Measurements from ENCODE around the gene BID. TPM values are rescaled to one million over a fixed set of nuclear protein-coding genes. Genes with fewer than 3 reads are reported as not detected.

BID gene
- total RNA-seq, result 17.6 TPM
- polyA plus RNA-seq, result 10 to 100 TPM; 56.2 to 84.0 (median 71.2) TPM

GRCh38 chr22:17774206-17774925 is at the start of gene BID:
Gene BID, minus strand, starts transcription at chr22:17774469. Its CDS starts 24,353 bp downstream, at chr22:17750116.
- H3K27me3 Mint-ChIP-seq, result peaks cover 4% of the 10 kb centered on the region
- H3K27me3 ChIP-seq (ENCODE audit: control insufficient read depth, insufficient read depth, low read length), result no peaks in the 10 kb centered on the region
- H3K36me3 ChIP-seq (ENCODE audit: control insufficient read depth, insufficient read depth, low read length), result no peaks in the 10 kb centered on the region
- peak within 1 kb of the TSS; percentile 92 for H3K27ac ChIP-seq (ENCODE audit: insufficient read depth, low read length, poor library complexity, severe bottlenecking)
- peak within 1 kb of the TSS; percentile 93 to 99 (median 99) for H3K27ac Mint-ChIP-seq
- ATAC-seq (ENCODE audit: low read depth in 2 of 2), result peak; percentile 44 to 47
- H3K36me3 Mint-ChIP-seq, result peaks cover 11% of the 10 kb centered on the region
- peak within 1 kb of the TSS; percentile 62 for H3K4me3 ChIP-seq (ENCODE audit: low read depth, low read length)
- DNase-seq, result peak; percentile 38 to 55 (median 51)
- peak within 1 kb of the TSS; percentile 96 to 99 (median 97) for H3K4me3 Mint-ChIP-seq
- H3K4me1 Mint-ChIP-seq, result peaks cover 14 to 86% (median 42%) of the 10 kb centered on the region in 4 donors
- no peaks in the 10 kb centered on the region for H3K9me3 ChIP-seq (ENCODE audit: control insufficient read depth in 2 of 2, low read length in 2 of 2)
- H3K9me3 Mint-ChIP-seq, result peaks cover 0 to 3% (median 0%) of the 10 kb centered on the region in 7 donors
- peaks cover 78% of the 10 kb centered on the region for H3K4me1 ChIP-seq (ENCODE audit: control insufficient read depth, insufficient read depth, low read length, poor library complexity, severe bottlenecking)

- Mint-ChIP-seq H3K9me3 (no peaks in the 10 kb centered on the region), H3K4me3 (no peak overlapping the region), H3K4me1 (no peaks in the 10 kb centered on the region), H3K27ac (no peak overlapping the region), H3K27me3 (no peaks in the 10 kb centered on the region), H3K36me3 (peaks cover 9% of the 10 kb centered on the region)
- DNase-seq, result no peak
- no peaks in the 10 kb centered on the region for H3K27me3 ChIP-seq (ENCODE audit: control insufficient read depth, insufficient read depth, low read length)
- no peaks in the 10 kb centered on the region for H3K4me1 ChIP-seq (ENCODE audit: control insufficient read depth, insufficient read depth, low read length, poor library complexity, severe bottlenecking)
- no peak for ATAC-seq (ENCODE audit: low read depth in 2 of 2)
- no peak overlapping the region for H3K27ac ChIP-seq (ENCODE audit: insufficient read depth, low read length, poor library complexity, severe bottlenecking)
- no peak overlapping the region for H3K4me3 ChIP-seq (ENCODE audit: low read depth, low read length)
- no peaks in the 10 kb centered on the region for H3K9me3 ChIP-seq (ENCODE audit: control insufficient read depth in 2 of 2, low read length in 2 of 2)
- H3K36me3 ChIP-seq (ENCODE audit: control insufficient read depth, insufficient read depth, low read length), result peaks cover 6% of the 10 kb centered on the region
Observed at GRCh38 chr22:17823964-17824363, 49.7 kb upstream of the BID start.

GRCh38 chr22:17823226-17823625 is 49.0 kb upstream of the BID start:
- DNase-seq, result no peak
- H3K4me3 Mint-ChIP-seq, result no peak overlapping the region
- Histone ChIP-seq H3K27me3 (ENCODE audit: control insufficient read depth, insufficient read depth, low read length) (no peaks in the 10 kb centered on the region), H3K9me3 (ENCODE audit: control insufficient read depth in 2 of 2, low read length in 2 of 2) (no peaks in the 10 kb centered on the region), H3K36me3 (ENCODE audit: control insufficient read depth, insufficient read depth, low read length) (peaks cover 6% of the 10 kb centered on the region), H3K4me3 (ENCODE audit: low read depth, low read length) (no peak overlapping the region), H3K4me1 (ENCODE audit: control insufficient read depth, insufficient read depth, low read length, poor library complexity, severe bottlenecking) (no peaks in the 10 kb centered on the region), H3K27ac (ENCODE audit: insufficient read depth, low read length, poor library complexity, severe bottlenecking) (no peak overlapping the region)
- no peak for ATAC-seq (ENCODE audit: low read depth in 2 of 2)
- no peaks in the 10 kb centered on the region for H3K9me3 Mint-ChIP-seq
- H3K27ac Mint-ChIP-seq, result no peak overlapping the region
- H3K36me3 Mint-ChIP-seq, result peaks cover 9% of the 10 kb centered on the region
- no peaks in the 10 kb centered on the region for H3K4me1 Mint-ChIP-seq
- no peaks in the 10 kb centered on the region for H3K27me3 Mint-ChIP-seq

- H3K27me3 Mint-ChIP-seq, result no peaks in the 10 kb centered on the region
- Histone ChIP-seq H3K27ac (ENCODE audit: insufficient read depth, low read length, poor library complexity, severe bottlenecking) (no peak overlapping the region), H3K27me3 (ENCODE audit: control insufficient read depth, insufficient read depth, low read length) (no peaks in the 10 kb centered on the region), H3K9me3 (ENCODE audit: control insufficient read depth in 2 of 2, low read length in 2 of 2) (no peaks in the 10 kb centered on the region), H3K4me3 (ENCODE audit: low read depth, low read length) (no peak overlapping the region), H3K36me3 (ENCODE audit: control insufficient read depth, insufficient read depth, low read length) (peaks cover 6% of the 10 kb centered on the region), H3K4me1 (ENCODE audit: control insufficient read depth, insufficient read depth, low read length, poor library complexity, severe bottlenecking) (no peaks in the 10 kb centered on the region)
- DNase-seq, result no peak
- peaks cover 9% of the 10 kb centered on the region for H3K36me3 Mint-ChIP-seq
- no peak overlapping the region for H3K4me3 Mint-ChIP-seq
- H3K9me3 Mint-ChIP-seq, result no peaks in the 10 kb centered on the region
- no peaks in the 10 kb centered on the region for H3K4me1 Mint-ChIP-seq
- no peak for ATAC-seq (ENCODE audit: low read depth in 2 of 2)
- no peak overlapping the region for H3K27ac Mint-ChIP-seq
Observed at GRCh38 chr22:17822087-17822486, 47.8 kb upstream of the BID start.

GRCh38 chr22:17820879-17821439 is 46.7 kb upstream of the BID start:
- Mint-ChIP-seq H3K4me1 (no peaks in the 10 kb centered on the region), H3K36me3 (peaks cover 3% of the 10 kb centered on the region), H3K27me3 (no peaks in the 10 kb centered on the region), H3K4me3 (no peak overlapping the region), H3K27ac (no peak overlapping the region), H3K9me3 (no peaks in the 10 kb centered on the region)
- no peak overlapping the region for H3K27ac ChIP-seq (ENCODE audit: insufficient read depth, low read length, poor library complexity, severe bottlenecking)
- H3K4me3 ChIP-seq (ENCODE audit: low read depth, low read length), result no peak overlapping the region
- H3K4me1 ChIP-seq (ENCODE audit: control insufficient read depth, insufficient read depth, low read length, poor library complexity, severe bottlenecking), result no peaks in the 10 kb centered on the region
- peaks cover 13% of the 10 kb centered on the region for H3K36me3 ChIP-seq (ENCODE audit: control insufficient read depth, insufficient read depth, low read length)
- H3K27me3 ChIP-seq (ENCODE audit: control insufficient read depth, insufficient read depth, low read length), result no peaks in the 10 kb centered on the region
- ATAC-seq (ENCODE audit: low read depth in 2 of 2), result no peak
- no peaks in the 10 kb centered on the region for H3K9me3 ChIP-seq (ENCODE audit: control insufficient read depth in 2 of 2, low read length in 2 of 2)
- no peak for DNase-seq

GRCh38 chr22:17818649-17819048 is 44.4 kb upstream of the BID start:
- DNase-seq, result no peak
- Mint-ChIP-seq H3K4me1 (no peaks in the 10 kb centered on the region), H3K36me3 (peaks cover 10% of the 10 kb centered on the region), H3K9me3 (no peaks in the 10 kb centered on the region), H3K4me3 (no peak overlapping the region), H3K27ac (no peak overlapping the region), H3K27me3 (no peaks in the 10 kb centered on the region)
- Histone ChIP-seq H3K36me3 (ENCODE audit: control insufficient read depth, insufficient read depth, low read length) (peaks cover 15% of the 10 kb centered on the region), H3K9me3 (ENCODE audit: control insufficient read depth in 2 of 2, low read length in 2 of 2) (no peaks in the 10 kb centered on the region), H3K27ac (ENCODE audit: insufficient read depth, low read length, poor library complexity, severe bottlenecking) (no peak overlapping the region), H3K4me3 (ENCODE audit: low read depth, low read length) (no peak overlapping the region), H3K4me1 (ENCODE audit: control insufficient read depth, insufficient read depth, low read length, poor library complexity, severe bottlenecking) (no peaks in the 10 kb centered on the region), H3K27me3 (ENCODE audit: control insufficient read depth, insufficient read depth, low read length) (no peaks in the 10 kb centered on the region)
- no peak for ATAC-seq (ENCODE audit: low read depth in 2 of 2)

- Mint-ChIP-seq H3K27me3 (no peaks in the 10 kb centered on the region), H3K4me1 (no peaks in the 10 kb centered on the region), H3K36me3 (peaks cover 10% of the 10 kb centered on the region), H3K9me3 (no peaks in the 10 kb centered on the region), H3K4me3 (no peak overlapping the region), H3K27ac (no peak overlapping the region)
- DNase-seq (no peak), ATAC-seq (ENCODE audit: low read depth in 2 of 2) (no peak)
- Histone ChIP-seq H3K27me3 (ENCODE audit: control insufficient read depth, insufficient read depth, low read length) (no peaks in the 10 kb centered on the region), H3K4me3 (ENCODE audit: low read depth, low read length) (no peak overlapping the region), H3K4me1 (ENCODE audit: control insufficient read depth, insufficient read depth, low read length, poor library complexity, severe bottlenecking) (no peaks in the 10 kb centered on the region), H3K36me3 (ENCODE audit: control insufficient read depth, insufficient read depth, low read length) (peaks cover 15% of the 10 kb centered on the region), H3K9me3 (ENCODE audit: control insufficient read depth in 2 of 2, low read length in 2 of 2) (no peaks in the 10 kb centered on the region), H3K27ac (ENCODE audit: insufficient read depth, low read length, poor library complexity, severe bottlenecking) (no peak overlapping the region)
Observed at GRCh38 chr22:17818180-17818579, 43.9 kb upstream of the BID start.

Data from CD4-positive, CD25-positive, alpha-beta regulatory T cell (primary cell).